Stimulated activated effector memory CD8-positive, alpha-beta T cell treated with anti-CD3 and anti-CD28 coated beads, Interleukin-12 subunit alpha, Interleukin-12 subunit beta, amount 100 ng/mL, for 72 hours (primary cell): Measurements from ENCODE around the gene ZNF253.
"Not testable (repeated sequence)": the region's sequence is repeated elsewhere in the genome, so short reads cannot be mapped to it uniquely, and the experiment has no call there.

Experiments
- ATAC-seq: fragments of 150-1000 bp; cut with Tn5 transposase; 2 replicates; pipeline ENCODE4 v1.10.0; 2021
- DNase-seq, 2 donors: peaks; one replicate each; pipeline ENCODE4 v3.0.0; 2021 to 2022; ENCODE audit warnings: low spot score in 2 of 2
- H3K27ac Mint-ChIP-seq: one replicate; pipeline ENCODE4 v1.8.0; 2022; ENCODE audit warnings: mild to moderate bottlenecking, mixed read lengths
- H3K36me3 Mint-ChIP-seq: one replicate; pipeline ENCODE4 v1.8.0; 2022; ENCODE audit warnings: mild to moderate bottlenecking, mixed read lengths
- H3K4me1 Mint-ChIP-seq: one replicate; pipeline ENCODE4 v1.8.0; 2022; ENCODE audit warnings: mixed read lengths
- H3K4me3 Mint-ChIP-seq: one replicate; pipeline ENCODE4 v1.8.0; 2022; ENCODE audit warnings: mild to moderate bottlenecking, mixed read lengths
- H3K9me3 Mint-ChIP-seq: one replicate; pipeline ENCODE4 v1.8.0; 2022; ENCODE audit warnings: mixed read lengths

ZNF253 gene

GRCh38 chr19:19865750-19866610 is at the start of gene ZNF253:
ZNF253 (plus strand) TSS chr19:19865882; CDS start chr19:19865997, 115 bp downstream.
- DNase-seq (peak; percentile 79 to 94), ATAC-seq (peak; percentile 98)
- H3K27ac Mint-ChIP-seq = peak within 1 kb of the TSS; percentile 99
- H3K9me3 Mint-ChIP-seq = no peaks in the 10 kb centered on the region
- H3K36me3 Mint-ChIP-seq = peaks cover 17% of the 10 kb centered on the region
- peak within 1 kb of the TSS; percentile 99 for H3K4me3 Mint-ChIP-seq
- H3K4me1 Mint-ChIP-seq = peaks cover 24% of the 10 kb centered on the region

- H3K4me1 Mint-ChIP-seq = peaks cover 66% of the 10 kb centered on the region
Measured at GRCh38 chr19:19816679-19817078, 49.0 kb upstream of the ZNF253 start.

GRCh38 chr19:19817357-19817756 is 48.3 kb upstream of the ZNF253 start:
- Mint-ChIP-seq H3K9me3 (no peaks in the 10 kb centered on the region), H3K36me3 (peaks cover 79% of the 10 kb centered on the region), H3K27ac (peak overlapping the region; percentile 84), H3K4me1 (peaks cover 59% of the 10 kb centered on the region), H3K4me3 (peak overlapping the region; percentile 52)
- no peak for DNase-seq
- peak; percentile 66 for ATAC-seq

More at GRCh38 chr19:19816679-19817078, 49.0 kb upstream of the ZNF253 start:
- ATAC-seq = no peak
- H3K9me3 Mint-ChIP-seq = no peaks in the 10 kb centered on the region
- no peak for DNase-seq
- H3K27ac Mint-ChIP-seq = peak overlapping the region; percentile 84
- peaks cover 77% of the 10 kb centered on the region for H3K36me3 Mint-ChIP-seq
- peak overlapping the region; percentile 52 for H3K4me3 Mint-ChIP-seq

- no peak for DNase-seq
Measured at GRCh38 chr19:19820774-19821320, 44.8 kb upstream of the ZNF253 start.

GRCh38 chr19:19821366-19821951 is 44.2 kb upstream of the ZNF253 start, which contains the start of gene ZNF506:
ZNF506 (minus strand) TSS chr19:19821750; CDS start chr19:19821603, 147 bp downstream.
- H3K4me1 Mint-ChIP-seq = peaks cover 39% of the 10 kb centered on the region
- H3K36me3 Mint-ChIP-seq = peaks cover 49% of the 10 kb centered on the region
- DNase-seq = peak; percentile 85 to 96

More at GRCh38 chr19:19820774-19821320, 44.8 kb upstream of the ZNF253 start:
- ATAC-seq = no peak
- H3K36me3 Mint-ChIP-seq = peaks cover 53% of the 10 kb centered on the region
- peaks cover 45% of the 10 kb centered on the region for H3K4me1 Mint-ChIP-seq
- peak overlapping the region; percentile 99 for H3K27ac Mint-ChIP-seq
- peaks cover 2% of the 10 kb centered on the region for H3K9me3 Mint-ChIP-seq
- peak overlapping the region; percentile 99 for H3K4me3 Mint-ChIP-seq

GRCh38 chr19:19821976-19822375 is 43.7 kb upstream of the ZNF253 start:
- not testable (repeated sequence) for DNase-seq

More at GRCh38 chr19:19821366-19821951, 44.2 kb upstream of the ZNF253 start, which contains the start of gene ZNF506:
- H3K4me3 Mint-ChIP-seq = peak within 1 kb of the TSS; percentile 99
- H3K27ac Mint-ChIP-seq = peak within 1 kb of the TSS; percentile 99
- peak; percentile 95 for ATAC-seq
- peaks cover 2% of the 10 kb centered on the region for H3K9me3 Mint-ChIP-seq

GRCh38 chr19:19823916-19824315 is 41.8 kb upstream of the ZNF253 start:
- ATAC-seq (no peak), DNase-seq (no peak)
- Mint-ChIP-seq H3K27ac (no peak overlapping the region), H3K36me3 (peaks cover 29% of the 10 kb centered on the region), H3K4me3 (no peak overlapping the region), H3K4me1 (peaks cover 26% of the 10 kb centered on the region), H3K9me3 (peaks cover 8% of the 10 kb centered on the region)

More at GRCh38 chr19:19821976-19822375, 43.7 kb upstream of the ZNF253 start:
- peak overlapping the region; percentile 99 for H3K4me3 Mint-ChIP-seq
- not testable (repeated sequence) for ATAC-seq, H3K9me3 Mint-ChIP-seq
- H3K27ac Mint-ChIP-seq = peak overlapping the region; percentile 99
- H3K4me1 Mint-ChIP-seq = peaks cover 36% of the 10 kb centered on the region
- H3K36me3 Mint-ChIP-seq = peaks cover 45% of the 10 kb centered on the region

GRCh38 chr19:19826875-19827274 is 38.8 kb upstream of the ZNF253 start:
- Mint-ChIP-seq H3K36me3 (peaks cover under 1% of the 10 kb centered on the region), H3K9me3 (peaks cover 25% of the 10 kb centered on the region), H3K4me1 (peaks cover 6% of the 10 kb centered on the region), H3K4me3 (no peak overlapping the region), H3K27ac (no peak overlapping the region)
- DNase-seq (no peak), ATAC-seq (no peak)

- no peak overlapping the region for H3K4me3 Mint-ChIP-seq
- DNase-seq = no peak
- no peaks in the 10 kb centered on the region for H3K4me1 Mint-ChIP-seq
- no peak for ATAC-seq
- peaks cover 27% of the 10 kb centered on the region for H3K9me3 Mint-ChIP-seq
- no peaks in the 10 kb centered on the region for H3K36me3 Mint-ChIP-seq
- H3K27ac Mint-ChIP-seq = no peak overlapping the region
Measured at GRCh38 chr19:19835560-19836038, 30.1 kb upstream of the ZNF253 start.

- DNase-seq (no peak), ATAC-seq (no peak)
- no peaks in the 10 kb centered on the region for H3K36me3 Mint-ChIP-seq
- H3K4me3 Mint-ChIP-seq = no peak overlapping the region
- no peak overlapping the region for H3K27ac Mint-ChIP-seq
- H3K4me1 Mint-ChIP-seq = no peaks in the 10 kb centered on the region
- H3K9me3 Mint-ChIP-seq = peaks cover 2% of the 10 kb centered on the region
Measured at GRCh38 chr19:19847781-19848180, 17.9 kb upstream of the ZNF253 start.

GRCh38 chr19:19849056-19849455 is 16.6 kb upstream of the ZNF253 start:
- Mint-ChIP-seq H3K4me3 (no peak overlapping the region), H3K27ac (no peak overlapping the region), H3K4me1 (no peaks in the 10 kb centered on the region), H3K9me3 (no peaks in the 10 kb centered on the region), H3K36me3 (no peaks in the 10 kb centered on the region)
- DNase-seq (no peak), ATAC-seq (no peak)

GRCh38 chr19:19851740-19852139 is 13.9 kb upstream of the ZNF253 start:
- not testable (repeated sequence) for H3K4me1 Mint-ChIP-seq, H3K9me3 Mint-ChIP-seq, ATAC-seq, H3K27ac Mint-ChIP-seq, H3K36me3 Mint-ChIP-seq, H3K4me3 Mint-ChIP-seq, DNase-seq

- Mint-ChIP-seq H3K36me3 (peaks cover 6% of the 10 kb centered on the region), H3K9me3 (no peaks in the 10 kb centered on the region), H3K4me1 (no peaks in the 10 kb centered on the region), H3K4me3 (no peak overlapping the region), H3K27ac (no peak overlapping the region)
- no peak for DNase-seq
- no peak for ATAC-seq
Measured at GRCh38 chr19:19858751-19859150, 6.9 kb upstream of the ZNF253 start.

- H3K36me3 Mint-ChIP-seq = peaks cover 12% of the 10 kb centered on the region
- H3K4me3 Mint-ChIP-seq = peak overlapping the region; percentile 66
- peak in 1 of 2 donors; percentile 56 for DNase-seq
- H3K4me1 Mint-ChIP-seq = peaks cover 6% of the 10 kb centered on the region
- H3K27ac Mint-ChIP-seq = peak overlapping the region; percentile 76
- peak; percentile 55 for ATAC-seq
- no peaks in the 10 kb centered on the region for H3K9me3 Mint-ChIP-seq
Measured at GRCh38 chr19:19860756-19861390, 4.8 kb upstream of the ZNF253 start.
